Stimulated activated CD8-positive, alpha-beta memory T cell treated with anti-CD3 and anti-CD28 coated beads, Interleukin-4, amount 100 ng/mL, for 1 hour (primary cell): ENCODE data around the gene EPS8L3.
"Not testable (repeated sequence)": the region's sequence is repeated elsewhere in the genome, so short reads cannot be mapped to it uniquely, and the experiment has no call there.

Experiments used
- DNase-seq, 2 donors: peaks; one replicate each; pipeline ENCODE4 v3.0.0-alpha.2; 2020; ENCODE audit warnings: low read depth in 2 of 2, low spot score in 1 of 2

The EPS8L3 gene

DNA sequence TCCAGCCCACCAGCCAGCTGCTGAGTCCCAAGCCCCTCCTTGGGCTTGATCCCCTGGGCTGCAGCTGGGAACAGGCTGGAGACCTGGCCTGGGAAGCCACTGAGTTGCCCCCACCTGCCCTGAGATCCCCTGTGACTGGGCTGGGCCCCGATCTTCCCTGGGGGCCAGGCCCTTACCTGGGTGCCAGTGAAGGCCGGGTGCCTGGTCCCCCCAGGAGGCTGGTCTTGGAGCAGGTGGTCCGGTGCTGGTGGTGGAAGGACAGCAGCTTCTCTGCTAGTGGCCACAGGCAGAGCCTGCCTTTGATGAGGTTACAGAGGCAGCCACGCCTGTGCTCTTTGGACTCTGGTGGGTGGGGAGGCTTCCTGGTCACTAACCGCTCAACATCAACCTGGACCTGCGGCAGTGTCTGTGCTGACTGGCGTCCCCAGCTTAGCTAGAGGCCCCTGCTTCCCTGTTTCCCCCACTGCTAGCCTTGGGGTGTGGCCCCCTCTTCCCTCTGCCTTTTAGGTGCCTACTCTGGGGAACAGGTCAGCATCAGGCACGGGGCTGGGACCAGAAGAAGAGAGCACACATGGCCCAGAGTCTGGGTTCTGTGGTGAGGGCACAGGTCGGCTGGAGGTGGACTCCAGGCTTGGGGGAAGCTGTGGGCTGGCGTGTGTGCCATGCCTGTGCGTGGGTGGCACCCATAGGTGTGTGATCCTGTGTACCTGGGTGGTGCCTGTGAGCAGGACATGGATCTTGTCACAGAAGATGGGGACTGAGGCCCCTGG is at the start of gene EPS8L3:
TSS of gene EPS8L3 (minus strand) at position 278 of the 770 bp plus-strand sequence. CDS start 2,174 bp downstream, outside the sequence.
- DNase-seq = no peak

DNA sequence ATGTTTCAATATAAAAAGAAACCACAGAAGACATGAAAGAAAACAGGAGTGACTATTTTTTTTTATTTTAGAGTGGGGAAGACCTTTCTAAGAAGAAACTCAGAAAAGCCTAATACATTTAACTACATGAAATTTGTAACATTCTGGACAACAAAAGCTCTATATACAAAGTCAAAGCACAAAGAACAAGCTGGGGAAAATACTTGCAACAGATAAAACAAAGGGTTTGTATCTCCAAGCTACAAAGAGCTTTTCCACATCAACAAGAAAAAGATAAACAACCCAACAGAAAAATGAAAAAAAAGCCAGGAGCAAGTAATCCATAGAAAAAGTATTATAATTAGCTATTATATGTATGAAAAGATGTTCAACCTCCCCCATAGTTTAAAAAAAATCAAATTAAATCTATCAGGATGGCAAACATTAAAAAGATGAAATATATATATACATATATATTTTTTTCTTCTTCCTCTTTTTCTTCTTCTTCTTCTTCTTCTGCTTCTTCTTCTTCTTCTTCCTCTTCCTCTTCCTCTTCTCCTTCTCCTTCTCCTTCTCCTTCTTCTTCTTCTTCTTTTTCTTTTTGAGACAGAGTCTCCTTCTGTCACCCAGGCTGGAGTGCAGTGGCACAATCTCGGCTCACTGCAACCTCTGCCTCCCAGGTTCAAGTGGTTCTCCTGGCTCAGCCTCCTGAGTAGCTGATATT is 49.1 kb upstream of the EPS8L3 start:
- DNase-seq = no peak

DNA sequence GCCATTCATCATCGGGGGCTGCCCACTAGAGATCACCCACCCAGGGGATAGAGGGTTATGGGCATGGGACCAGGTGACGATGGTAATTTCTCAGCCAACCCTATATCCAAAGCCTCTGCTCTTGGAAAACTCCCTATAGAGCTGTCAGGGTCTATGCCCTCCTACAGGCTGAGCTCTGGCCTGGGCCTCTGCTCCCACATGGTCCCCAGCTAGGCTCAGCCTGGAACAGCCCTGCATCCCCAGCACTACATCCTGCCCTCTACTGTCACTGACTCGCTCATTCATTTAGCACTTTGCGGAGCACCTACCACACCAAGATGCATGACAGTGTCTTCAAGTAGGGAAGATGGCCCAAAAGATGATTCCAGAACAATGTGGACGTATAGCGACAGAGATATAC is 45.0 kb upstream of the EPS8L3 start:
- DNase-seq = no peak

DNA sequence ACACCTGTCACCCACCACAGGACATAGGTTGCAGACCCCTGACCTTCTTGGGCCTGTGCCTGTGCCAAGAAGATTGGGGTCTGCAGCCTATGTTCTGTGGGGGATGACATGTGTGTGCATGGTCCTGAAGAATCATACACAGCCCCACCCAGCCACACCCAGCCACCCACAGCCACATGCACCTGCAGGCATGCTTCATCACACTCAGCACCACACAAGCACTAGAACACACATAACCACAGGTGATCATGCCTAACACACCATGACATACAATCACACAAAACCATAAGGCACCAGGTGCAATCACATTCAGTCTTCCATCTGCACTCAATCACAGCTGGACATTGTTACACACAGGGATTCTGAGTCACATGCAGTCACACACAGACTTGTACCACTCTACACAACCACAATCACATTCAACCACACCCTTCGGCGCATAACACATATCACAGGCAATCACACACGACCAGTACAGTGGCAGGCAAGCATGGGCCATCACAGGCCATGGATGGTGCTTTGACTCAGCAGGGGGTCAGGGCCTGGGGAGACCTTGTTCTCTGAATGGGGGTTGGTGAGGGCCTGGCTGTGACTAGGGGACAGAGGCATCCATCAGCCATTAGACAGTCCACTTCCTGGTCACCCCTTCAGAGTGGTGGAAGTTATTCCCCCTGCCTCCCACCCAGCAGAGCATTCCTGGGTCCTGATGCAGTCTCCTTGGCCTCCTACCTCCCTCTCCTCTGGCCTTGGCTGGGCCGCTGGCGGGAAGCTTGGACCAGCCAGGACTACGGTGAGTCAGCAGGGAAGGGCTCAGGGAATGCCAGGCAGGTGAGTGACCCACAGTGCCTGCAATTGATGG is 44.3 kb upstream of the EPS8L3 start:
- DNase-seq = no peak

DNA sequence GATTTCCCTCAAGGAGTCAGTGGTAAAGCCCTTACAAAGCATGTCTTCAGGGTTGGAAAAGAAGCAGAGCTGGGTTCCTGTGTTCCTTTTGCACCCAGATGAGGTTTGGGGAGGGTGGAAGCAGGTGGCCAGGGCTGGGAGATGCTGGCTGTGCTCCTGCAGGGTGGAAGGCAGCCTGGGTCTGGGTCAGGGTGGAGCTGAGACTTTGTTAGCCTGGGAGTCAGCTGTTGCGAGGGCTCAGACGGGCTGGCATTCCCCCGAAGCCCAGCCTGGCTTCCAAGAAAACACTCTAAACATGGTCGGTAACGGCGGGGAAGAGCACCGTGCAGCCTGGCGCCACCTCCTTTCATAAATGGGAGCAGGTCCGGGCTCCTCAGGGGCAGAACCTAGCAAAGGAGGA is 43.7 kb upstream of the EPS8L3 start:
- no peak for DNase-seq

GRCh38 chr1:109806733-109807400 is 43.1 kb upstream of the EPS8L3 start:
- no peak for DNase-seq

GRCh38 chr1:109805486-109806165 is 41.9 kb upstream of the EPS8L3 start:
- DNase-seq = no peak

- no peak for DNase-seq
Observed at GRCh38 chr1:109804660-109805059, 40.9 kb upstream of the EPS8L3 start.

DNA sequence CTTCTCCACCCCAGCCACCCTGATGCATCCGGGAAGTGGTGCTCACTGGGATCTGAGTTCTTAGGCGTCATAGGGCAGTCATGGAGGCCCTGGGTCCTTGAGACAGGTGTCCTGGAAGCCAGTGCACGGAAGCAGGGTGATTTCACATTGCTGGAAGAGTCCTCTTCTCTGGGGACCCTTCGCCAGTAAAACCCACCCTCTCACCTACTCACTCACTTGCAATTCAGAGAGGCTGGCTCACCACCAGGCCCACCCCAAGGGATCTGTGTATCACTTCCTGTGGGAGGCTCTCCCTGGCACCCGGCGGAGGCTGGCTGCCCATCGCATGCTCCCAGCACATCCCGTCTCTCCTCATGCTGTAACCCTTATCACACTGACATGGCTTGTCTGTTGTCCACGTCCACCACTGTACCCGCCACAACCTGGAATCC is 40.2 kb upstream of the EPS8L3 start:
- DNase-seq = no peak

DNA sequence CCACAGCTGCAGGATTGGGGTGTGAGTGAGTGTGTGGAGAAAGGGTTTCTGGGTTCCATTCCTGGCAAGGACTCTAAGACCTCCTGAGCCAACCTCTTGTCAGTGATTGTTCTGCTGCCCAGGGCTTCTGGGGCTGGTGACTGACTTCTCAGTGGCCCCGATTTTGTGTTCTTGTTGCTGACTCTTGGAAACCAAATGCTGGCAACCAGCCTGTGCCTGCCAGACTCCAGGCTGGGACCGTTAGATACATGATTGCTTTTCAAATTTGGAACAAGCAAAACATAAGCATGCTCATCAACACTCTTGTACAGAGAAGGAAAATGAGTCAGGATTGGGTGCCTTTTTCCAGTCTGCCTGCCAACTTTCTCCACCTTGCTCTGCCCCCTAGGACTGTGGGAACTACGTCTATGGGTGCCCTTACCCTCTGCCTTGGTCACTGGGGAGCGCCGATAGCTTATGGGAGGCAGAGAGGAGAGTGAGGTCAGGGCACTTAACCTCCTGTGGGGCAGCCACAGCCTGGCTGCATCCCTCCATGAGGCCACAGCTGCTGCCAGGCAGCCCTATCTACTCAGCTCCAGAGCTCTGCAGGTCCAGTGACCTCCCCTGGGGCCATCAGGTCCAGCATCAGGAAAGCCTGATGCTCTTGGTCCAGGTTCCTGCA is 39.3 kb upstream of the EPS8L3 start:
- no peak for DNase-seq

DNA sequence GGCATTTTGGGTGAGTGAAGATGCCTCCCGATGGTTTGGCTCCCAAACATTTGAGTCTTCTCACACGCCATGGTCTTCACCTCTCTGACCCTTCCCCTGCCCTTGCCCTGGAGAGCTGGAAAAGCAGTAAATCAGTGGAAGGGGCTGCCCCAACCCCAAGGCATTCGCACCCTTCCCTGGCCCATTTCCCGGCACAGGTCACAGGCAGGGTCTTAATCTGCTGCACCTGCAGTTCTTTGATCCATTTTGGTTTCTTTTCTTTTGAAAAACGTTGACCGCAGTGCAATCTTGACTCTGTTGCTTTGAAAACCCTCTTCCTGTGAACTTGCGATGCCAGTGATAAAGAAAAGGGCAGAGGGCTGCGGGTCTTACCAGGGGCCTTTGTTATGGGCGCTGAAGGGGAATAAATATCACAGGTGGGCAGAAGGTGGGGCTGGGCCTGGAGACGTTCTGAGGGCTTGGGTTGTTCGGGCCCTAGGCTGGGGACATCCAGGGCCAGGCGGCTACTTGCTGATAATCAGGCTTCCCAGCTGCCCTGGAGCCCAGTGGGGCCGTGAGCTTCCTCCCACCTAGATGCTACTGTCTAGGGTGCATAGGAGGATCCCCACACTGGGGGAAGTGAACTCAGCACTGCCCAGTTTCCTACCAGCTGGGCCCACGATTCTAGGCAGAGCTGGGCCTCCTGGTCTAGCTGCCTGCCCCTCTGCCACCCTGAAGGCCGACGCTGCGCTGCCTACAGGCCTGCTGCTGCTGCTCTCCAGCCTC is 38.6 kb upstream of the EPS8L3 start:
- peak in 1 of 2 donors; percentile 25 for DNase-seq

DNA sequence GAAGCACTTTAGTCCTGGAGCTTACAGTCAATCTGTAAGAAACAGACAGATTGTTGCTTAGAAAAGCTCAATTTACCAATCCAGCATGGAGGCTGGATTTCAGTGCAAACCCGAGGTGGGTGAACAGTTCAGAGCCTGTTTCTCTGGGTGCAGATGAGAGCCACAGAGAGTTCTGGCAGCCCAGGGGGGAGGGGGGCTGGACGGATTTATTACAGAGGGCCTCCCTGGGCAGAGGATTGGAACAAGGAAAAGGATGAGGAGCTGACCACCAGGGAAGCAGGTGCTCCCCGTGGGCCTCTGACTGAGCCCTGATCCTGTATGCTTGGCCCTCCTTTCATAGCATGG is 38.0 kb upstream of the EPS8L3 start:
- DNase-seq = no peak

GRCh38 chr1:109800291-109800690 is 36.6 kb upstream of the EPS8L3 start:
- no peak for DNase-seq

GRCh38 chr1:109799445-109799844 is 35.7 kb upstream of the EPS8L3 start:
- no peak for DNase-seq

GRCh38 chr1:109797303-109797595 is 33.5 kb upstream of the EPS8L3 start:
- not testable (repeated sequence) for DNase-seq

- DNase-seq = no peak
Observed at GRCh38 chr1:109796484-109797302, 33.0 kb upstream of the EPS8L3 start.

DNA sequence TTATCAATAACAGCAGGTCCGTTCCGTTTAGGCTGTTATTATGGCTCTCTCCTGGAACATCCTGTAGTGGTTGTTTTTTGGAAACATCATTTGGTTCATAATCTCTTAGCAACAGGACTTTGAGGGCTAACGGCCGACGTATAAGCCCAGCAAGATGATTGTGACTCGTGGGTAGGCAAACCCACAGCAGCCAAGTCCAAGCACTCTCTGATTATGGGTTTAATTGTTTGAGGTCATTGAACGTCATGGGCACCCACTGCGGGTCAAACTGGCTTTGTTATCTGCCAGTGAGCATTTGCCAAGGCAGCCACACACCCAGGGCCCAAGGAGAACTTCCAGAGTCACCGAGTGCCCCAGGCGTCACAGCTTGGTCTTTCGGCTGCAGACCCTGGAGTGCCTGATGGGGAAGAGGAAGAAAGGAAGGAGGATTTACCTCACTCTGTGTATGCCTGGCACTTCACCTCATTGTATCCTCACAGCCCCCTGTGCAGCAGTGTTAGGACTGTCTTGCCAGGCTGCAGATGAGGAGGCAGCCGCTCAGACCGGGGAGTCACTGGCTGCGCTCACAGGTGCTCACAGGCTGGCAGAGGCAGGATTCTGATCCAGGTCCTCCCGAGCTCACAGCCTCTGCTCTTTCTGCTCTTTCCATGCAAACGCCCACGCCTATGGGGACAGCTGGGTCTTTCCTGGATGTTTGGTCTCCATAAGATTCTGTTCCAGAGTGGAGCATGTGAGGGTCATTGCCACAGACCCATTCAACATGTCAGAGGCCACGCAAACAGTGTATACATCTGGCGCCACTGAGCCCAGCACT is 30.8 kb upstream of the EPS8L3 start:
- no peak for DNase-seq
